Hepatocyte (in vitro differentiated cells): ENCODE results near the gene LRRC8D.

Source experiments
- CTCF ChIP-seq: fragments of 200-600 bp; sonication (generic); IDR thresholded peaks from 2 replicates; pipeline ENCODE4 v1.5.1; 2016; ENCODE audit warnings: antibody characterized with exemption, mild to moderate bottlenecking; ENCODE audit not compliant: poor library complexity
- EZH2 ChIP-seq: fragments of 200-600 bp; sonication (generic); IDR thresholded peaks from 2 replicates; pipeline ENCODE4 v1.6.1; 2016; ENCODE audit warnings: antibody characterized with exemption, mild to moderate bottlenecking, borderline replicate concordance

GRCh38 chr1:89898150-89898549 is 77.3 kb downstream of the LRRC8D start:
- TF ChIP-seq CTCF (no peak), EZH2 (no peak)
